ENCODE results near the gene HIVEP1. TPM values are rescaled to one million over a fixed set of nuclear protein-coding genes. Genes with fewer than 3 reads are reported as not detected.

The HIVEP1 gene
- total RNA-seq, 4 donors from 2014 or later: 21.6 to 59.4 (median 34.5) TPM

DNA sequence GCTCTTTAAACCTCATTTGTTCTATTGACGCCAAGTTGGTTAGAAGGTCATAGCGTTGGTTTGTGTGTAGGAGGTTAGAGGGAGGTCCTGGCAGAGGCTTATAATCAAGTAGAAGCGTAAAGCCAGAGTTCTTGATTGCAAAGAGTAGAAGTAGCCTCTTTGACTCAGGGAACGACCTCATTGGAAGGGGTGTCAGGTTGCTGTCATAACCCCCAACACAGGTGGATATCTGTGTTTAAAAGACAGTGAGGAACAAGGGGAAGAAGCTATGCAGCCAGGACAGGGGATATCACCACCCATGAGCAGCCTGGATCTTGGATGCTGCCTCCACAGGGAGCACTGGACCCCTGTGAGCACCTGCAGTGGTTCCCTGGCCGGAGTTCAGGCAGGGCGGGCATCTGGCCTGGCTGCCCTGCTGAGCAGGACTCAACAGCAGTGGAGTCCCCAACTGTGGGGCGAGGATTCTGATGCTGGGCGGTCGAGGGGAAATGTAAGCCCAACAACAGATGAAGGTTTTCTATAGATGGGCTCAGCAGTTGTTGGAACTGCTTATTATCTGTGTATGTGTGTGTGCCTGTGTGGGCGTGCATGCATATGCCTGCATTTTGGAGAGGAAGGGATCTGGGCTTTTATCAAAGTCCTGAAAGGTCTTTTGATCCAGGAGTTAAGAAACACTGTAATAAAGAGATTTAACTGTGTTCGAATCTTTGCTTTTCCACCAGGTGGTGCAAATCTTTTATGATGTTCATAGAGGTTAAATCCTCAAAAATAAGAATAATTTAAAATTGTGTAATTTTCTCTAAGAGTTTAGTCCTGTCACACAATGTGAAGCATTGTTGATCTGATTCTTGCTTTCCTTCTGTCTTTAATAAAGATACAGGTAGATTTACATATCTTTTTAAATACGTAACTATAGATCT lies 27.7 kb downstream of the HIVEP1 start:
- DNase-seq (ENCODE audit: low spot score): no peak
- ATAC-seq (ENCODE audit: low FRiP score): no peak
- TF ChIP-seq, protein P1, sequence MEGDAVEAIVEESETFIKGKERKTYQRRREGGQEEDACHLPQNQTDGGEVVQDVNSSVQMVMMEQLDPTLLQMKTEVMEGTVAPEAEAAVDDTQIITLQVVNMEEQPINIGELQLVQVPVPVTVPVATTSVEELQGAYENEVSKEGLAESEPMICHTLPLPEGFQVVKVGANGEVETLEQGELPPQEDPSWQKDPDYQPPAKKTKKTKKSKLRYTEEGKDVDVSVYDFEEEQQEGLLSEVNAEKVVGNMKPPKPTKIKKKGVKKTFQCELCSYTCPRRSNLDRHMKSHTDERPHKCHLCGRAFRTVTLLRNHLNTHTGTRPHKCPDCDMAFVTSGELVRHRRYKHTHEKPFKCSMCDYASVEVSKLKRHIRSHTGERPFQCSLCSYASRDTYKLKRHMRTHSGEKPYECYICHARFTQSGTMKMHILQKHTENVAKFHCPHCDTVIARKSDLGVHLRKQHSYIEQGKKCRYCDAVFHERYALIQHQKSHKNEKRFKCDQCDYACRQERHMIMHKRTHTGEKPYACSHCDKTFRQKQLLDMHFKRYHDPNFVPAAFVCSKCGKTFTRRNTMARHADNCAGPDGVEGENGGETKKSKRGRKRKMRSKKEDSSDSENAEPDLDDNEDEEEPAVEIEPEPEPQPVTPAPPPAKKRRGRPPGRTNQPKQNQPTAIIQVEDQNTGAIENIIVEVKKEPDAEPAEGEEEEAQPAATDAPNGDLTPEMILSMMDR (IDR thresholded peaks at IDR 0.05): no peak

DNA sequence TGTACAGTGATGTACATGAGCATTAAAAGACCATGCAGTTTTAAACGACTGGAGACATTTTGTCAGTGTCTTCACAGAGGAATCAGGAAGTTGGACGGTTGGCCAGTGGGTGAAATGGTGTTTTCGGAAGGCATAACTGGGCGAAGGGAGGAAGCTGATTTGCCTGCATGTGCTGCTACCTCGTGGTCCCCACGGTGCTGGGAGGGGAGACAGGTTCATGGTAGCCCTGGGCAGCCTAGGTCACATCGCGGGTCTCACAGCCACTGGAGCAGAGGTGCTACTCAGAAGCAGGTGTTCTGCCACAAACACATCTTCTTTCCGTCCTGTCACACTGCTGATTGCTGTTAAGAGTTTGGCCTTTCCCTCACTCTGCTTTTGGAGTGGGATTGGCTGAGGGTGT lies 35.2 kb downstream of the HIVEP1 start:
- ATAC-seq (ENCODE audit: low FRiP score) (no peak), DNase-seq (ENCODE audit: low spot score) (no peak)

DNA sequence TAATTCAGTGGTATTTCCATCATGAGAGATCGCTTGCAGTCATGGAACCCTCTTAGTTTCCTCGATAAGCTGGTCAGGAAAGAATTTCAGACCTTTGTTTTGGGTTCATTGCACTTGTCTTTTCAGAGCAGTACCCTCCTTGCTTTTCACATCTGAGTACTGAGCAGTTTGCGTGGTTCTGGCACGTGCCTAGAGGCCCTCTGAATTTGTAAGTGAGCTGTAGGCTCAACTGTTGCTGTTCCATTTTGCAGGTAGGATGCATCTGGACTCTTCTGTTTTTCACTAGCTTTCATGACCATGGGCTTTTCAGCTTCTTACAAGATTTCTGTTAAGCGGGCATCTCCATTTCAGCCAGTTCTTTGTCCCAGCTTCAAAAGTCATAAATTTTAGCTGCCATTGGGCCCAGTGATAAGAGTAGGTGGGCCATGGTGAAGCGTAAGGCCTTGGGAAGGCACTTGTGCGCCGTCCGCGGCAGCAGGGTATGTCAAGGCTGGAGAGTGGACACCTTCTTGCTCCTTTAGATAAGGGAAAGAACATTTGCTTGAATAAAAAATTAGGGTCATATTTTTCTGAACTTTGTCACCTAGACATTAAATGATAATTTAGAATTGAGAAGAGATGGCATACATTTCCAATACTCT lies 35.8 kb downstream of the HIVEP1 start:
- ATAC-seq (ENCODE audit: low FRiP score) (no peak), DNase-seq (ENCODE audit: low spot score) (no peak)
- TF ChIP-seq, protein P1 (IDR thresholded peaks at IDR 0.05): no peak

More for the DNA sequence above, 35.2 kb downstream of the HIVEP1 start:
- TF ChIP-seq, protein P1 (IDR thresholded peaks at IDR 0.05): no peak

DNA sequence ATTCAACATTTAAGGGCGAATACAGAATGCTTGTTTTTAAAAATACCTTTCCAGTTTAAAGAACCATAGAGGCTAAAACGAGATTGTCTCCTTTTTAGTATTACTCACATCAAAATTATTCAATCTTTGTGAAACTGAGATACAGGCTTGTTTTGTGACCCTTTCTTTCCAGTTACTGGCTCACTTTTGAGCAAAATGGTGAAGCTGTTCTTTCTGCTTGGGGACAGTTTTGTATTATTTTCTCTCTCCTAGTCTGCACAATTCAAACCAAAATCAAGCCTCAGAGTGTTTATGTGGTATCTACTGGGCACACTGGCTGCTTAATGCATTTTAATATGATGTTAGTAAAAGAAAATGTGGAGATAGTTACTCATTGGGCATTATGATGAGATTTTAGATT lies 36.5 kb downstream of the HIVEP1 start:
- ATAC-seq (ENCODE audit: low FRiP score) (no peak), DNase-seq (ENCODE audit: low spot score) (no peak)
- TF ChIP-seq, protein P1 (IDR thresholded peaks at IDR 0.05): no peak

DNA sequence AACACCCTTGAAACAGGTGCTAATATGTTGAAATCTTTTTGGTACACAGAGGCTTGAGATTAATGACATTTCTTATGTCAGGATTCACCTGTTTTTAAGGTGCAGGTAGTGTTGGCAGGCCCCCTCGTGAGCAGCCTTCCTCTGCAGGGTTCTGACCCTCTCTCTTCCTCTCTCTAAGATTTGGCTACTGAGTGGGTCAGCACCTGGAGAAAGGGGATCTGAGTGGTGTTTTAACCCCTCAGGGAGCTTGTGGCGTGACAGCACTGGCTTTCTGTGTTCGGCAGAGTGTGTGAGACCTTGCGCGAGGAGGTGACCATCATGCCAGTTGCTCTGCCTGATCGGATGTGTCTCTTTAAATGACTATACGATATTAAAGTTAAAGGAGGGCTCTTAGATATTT lies 37.1 kb downstream of the HIVEP1 start:
- TF ChIP-seq, protein P1 (IDR thresholded peaks at IDR 0.05): no peak
- DNase-seq (ENCODE audit: low spot score): no peak
- no peak for ATAC-seq (ENCODE audit: low FRiP score)

DNA sequence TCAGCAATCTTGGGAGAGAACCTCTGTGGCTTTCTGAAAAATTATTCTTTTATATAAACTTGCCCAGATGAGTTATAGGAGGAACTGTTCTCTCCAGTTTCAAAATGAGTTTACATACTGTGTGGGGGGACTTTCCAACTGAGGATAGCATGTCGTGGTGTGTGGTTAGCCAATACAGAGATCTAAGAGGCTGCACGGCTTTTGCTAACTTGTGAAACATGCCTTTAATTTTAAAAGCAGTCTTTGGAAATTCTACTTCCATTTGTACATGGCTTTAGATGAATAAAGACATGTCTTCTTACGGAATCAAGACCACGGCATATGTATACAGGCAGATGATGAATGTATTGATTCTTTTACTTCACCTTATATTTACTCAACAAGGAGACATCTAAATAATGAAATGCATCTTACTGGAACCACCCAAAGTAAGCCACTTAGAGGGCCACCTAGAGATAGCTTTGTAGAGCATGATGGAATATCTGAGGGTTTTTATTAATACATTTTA lies 39.8 kb downstream of the HIVEP1 start:
- TF ChIP-seq, protein P1 (IDR thresholded peaks at IDR 0.05): no peak
- ATAC-seq (ENCODE audit: low FRiP score) (no peak), DNase-seq (ENCODE audit: low spot score) (no peak)
